HG02884 (cell line): Measurements from ENCODE around the gene KISS1R.

ENCODE experiments used
- ATAC-seq: cut with Tn5 transposase; IDR thresholded peaks from one replicate; pipeline ENCODE4 v1.9.1; 2021; ENCODE audit warnings: mild to moderate bottlenecking, moderate library complexity; ENCODE audit not compliant: unreplicated experiment

KISS1R gene

DNA sequence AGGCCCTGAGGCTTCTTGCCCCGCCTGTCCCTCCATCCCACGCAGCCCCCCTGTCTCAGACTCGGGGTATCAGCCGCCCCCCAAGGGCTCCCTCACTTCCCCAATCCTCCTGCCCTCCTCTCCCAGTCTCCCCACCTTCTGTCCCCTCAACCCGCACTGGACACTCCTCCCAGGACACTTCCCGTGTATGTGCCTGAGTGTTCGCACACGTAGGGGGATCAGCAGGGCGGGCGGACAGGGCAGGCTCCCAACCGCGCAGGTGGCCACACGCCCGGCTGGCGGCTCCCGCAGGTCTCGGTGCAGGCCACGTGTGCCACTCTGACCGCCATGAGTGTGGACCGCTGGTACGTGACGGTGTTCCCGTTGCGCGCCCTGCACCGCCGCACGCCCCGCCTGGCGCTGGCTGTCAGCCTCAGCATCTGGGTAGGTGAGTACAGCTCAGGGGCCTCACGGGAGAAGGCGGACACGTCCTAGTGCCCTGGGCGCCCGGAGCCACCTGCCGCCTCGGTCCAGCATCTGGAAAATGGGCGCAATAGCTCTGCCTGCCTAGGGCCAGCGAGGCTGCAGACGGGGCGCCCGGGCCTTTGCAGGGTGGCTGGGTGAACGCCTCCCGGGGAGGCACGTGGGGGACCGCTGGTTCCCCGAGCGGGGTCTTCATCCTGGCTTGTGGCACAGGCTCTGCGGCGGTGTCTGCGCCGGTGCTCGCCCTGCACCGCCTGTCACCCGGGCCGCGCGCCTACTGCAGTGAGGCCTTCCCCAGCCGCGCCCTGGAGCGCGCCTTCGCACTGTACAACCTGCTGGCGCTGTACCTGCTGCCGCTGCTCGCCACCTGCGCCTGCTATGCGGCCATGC, 2.3 kb downstream of the KISS1R start:
- ATAC-seq, result no peak

- no peak for ATAC-seq
These were observed 3.1 kb downstream of the KISS1R start for GRCh38 chr19:920051-920864.

GRCh38 chr19:924553-925086, 7.5 kb downstream of the KISS1R start:
- ATAC-seq, result no peak

GRCh38 chr19:925087-925525, 8.0 kb downstream of the KISS1R start:
- peak; percentile 21 for ATAC-seq

- ATAC-seq, result peak; percentile 41
These were observed 8.6 kb downstream of the KISS1R start, which contains the start of gene ARID3A for GRCh38 chr19:925526-926322. ARID3A (plus strand) TSS chr19:926035; CDS start chr19:929529, 3,494 bp downstream.

DNA sequence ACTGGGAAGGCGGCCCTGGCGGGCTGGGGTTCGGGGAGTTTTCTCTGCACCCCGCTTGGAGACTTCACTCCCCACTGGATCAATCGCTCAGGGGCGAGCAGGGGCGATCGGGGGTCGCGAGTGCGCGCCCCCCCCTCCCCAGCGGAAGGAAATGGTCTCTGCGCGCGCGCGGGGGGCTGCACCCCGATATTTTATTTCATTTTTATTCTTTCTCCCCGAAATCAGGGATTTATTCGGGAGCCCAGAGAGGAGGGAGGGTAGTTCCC, 9.1 kb downstream of the KISS1R start:
- ATAC-seq, result no peak

GRCh38 chr19:926589-927350, 9.6 kb downstream of the KISS1R start:
- ATAC-seq, result no peak

GRCh38 chr19:927351-927779, 10.2 kb downstream of the KISS1R start:
- ATAC-seq, result no peak

DNA sequence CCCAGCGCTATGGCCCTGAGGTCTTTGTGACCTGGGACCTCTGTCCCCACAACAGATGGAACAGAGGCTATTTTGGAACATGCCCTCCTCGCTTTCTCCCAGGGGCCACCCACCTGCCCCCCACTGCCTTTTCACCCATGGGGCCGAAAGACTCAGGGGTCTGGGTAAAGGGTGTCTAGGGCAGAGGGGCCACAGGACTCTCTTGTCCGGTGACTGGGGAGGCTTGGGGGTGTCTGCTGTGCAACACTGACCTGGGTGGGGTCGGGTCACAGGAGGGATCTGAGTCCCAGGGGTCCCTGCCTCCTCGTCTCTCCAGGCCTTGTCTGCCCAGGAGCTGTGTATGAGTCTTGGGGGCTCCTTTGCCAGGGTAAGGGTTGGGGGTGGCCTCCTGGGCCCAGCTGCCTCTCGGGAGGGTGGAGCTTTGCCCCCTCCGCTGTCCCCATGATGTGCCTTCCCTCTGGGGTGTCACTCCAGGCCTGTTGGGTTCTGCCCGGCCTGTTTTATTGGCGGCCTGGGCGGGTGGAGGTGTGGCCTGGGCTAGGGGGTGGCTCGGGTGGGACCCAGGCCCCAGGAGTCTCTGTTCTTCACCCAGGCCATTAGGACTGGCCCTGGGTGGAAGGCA, 10.8 kb downstream of the KISS1R start:
- no peak for ATAC-seq

DNA sequence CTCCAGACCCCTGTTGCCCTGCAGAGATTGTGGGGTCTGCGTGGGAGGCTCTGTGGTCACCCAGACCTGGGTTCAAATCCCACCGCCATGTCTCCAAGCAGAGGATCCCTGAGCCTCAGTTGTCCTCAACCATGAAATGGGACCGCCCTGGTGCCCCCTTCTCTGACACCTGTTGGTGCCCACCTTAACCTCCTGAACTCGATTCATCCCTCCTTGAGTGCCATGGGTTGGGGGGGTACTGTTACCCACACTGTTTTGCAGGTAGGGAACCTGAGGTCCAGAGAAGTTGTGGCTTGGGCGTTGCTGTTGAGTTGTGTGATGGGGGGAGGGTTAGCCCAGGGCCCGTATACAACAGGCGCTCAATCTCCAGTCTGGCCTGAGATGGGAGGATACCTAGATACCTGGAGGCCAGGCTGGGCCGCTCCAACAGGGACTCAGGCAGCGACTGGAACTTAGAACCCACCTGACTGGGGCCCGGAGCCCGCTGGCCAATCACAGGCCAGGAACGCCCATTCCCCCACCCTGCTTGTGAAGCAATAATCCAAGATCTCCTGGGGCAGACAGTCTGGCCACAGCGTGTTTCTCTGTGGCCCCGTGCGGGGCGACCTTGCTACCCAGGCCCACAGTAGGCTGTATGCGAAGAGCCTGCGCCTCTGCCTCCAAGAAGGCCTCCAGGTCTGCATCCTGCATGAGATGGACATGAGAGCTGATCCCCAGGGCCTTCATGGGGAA, 11.5 kb downstream of the KISS1R start:
- ATAC-seq, result no peak

- ATAC-seq, result no peak
These were observed 12.2 kb downstream of the KISS1R start for GRCh38 chr19:929203-929890.

- no peak for ATAC-seq
These were observed 12.7 kb downstream of the KISS1R start for GRCh38 chr19:929891-930258.

DNA sequence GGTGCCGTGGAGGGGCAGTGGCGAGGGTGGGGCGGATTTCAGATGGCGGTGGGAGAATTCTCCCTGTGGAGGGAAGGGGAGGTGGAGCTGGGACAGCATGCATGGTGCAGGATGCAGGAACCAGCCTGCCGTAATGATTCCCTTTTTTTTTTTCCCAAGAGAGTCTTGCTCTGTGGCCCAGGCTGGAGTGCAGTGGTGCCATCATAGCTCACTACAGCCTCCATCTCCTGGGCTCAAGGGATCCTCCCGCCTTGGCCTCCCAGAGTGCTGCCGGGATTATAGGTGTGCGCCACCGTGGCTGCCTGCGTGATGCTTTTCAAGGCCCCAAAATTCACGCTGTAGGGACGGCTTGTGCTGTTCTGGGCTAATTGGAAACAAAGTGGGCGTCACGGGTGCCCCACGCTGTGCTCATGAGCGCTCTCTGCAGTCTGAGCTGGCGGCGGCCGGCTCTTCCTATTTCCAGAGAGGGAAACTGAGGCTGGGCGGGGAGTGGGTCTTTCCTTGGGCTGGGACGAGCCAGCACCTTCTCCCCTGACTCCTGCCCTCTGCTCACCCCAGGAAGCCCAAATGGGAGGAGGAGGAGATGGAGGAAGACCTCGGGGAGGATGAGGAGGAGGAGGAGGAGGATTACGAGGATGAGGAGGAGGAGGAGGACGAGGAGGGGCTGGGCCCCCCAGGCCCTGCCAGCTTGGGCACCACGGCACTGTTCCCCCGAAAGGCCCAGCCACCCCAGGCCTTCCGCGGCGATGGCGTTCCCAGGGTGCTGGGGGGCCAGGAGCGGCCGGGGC, 14.9 kb downstream of the KISS1R start:
- no peak for ATAC-seq

- no peak for ATAC-seq
These were observed 15.8 kb downstream of the KISS1R start for GRCh38 chr19:932648-933552.

DNA sequence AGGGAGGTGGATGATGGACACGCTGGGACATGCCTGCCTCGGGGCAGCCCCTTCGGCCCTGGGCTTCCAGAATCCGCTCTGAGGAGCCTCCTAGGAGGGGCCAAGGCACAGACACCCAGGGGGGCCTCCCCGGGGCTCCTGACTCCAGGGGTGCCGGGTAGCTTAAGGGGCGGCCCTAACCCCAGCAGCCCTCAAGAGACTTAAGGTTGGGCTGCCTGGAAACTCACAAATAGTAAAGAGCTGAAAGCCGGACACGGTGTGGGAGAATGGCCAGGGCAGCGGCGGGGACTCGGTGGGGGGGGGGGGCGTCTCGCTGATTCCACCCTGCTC, 16.4 kb downstream of the KISS1R start:
- ATAC-seq, result no peak

- ATAC-seq, result no peak
These were observed 17.2 kb downstream of the KISS1R start for GRCh38 chr19:934197-934840.
